GM18909 (cell line): Measurements from ENCODE around the gene DNMT1.

ENCODE experiments used
- ATAC-seq: cut with Tn5 transposase; IDR thresholded peaks from one replicate; pipeline ENCODE4 v1.9.1; 2021; ENCODE audit warnings: mild to moderate bottlenecking; ENCODE audit not compliant: unreplicated experiment, poor library complexity

DNMT1 gene

GRCh38 chr19:10116085-10116865, 78.5 kb downstream of the DNMT1 start:
- ATAC-seq, result no peak

GRCh38 chr19:10115392-10116084, 79.2 kb downstream of the DNMT1 start:
- no peak for ATAC-seq

DNA sequence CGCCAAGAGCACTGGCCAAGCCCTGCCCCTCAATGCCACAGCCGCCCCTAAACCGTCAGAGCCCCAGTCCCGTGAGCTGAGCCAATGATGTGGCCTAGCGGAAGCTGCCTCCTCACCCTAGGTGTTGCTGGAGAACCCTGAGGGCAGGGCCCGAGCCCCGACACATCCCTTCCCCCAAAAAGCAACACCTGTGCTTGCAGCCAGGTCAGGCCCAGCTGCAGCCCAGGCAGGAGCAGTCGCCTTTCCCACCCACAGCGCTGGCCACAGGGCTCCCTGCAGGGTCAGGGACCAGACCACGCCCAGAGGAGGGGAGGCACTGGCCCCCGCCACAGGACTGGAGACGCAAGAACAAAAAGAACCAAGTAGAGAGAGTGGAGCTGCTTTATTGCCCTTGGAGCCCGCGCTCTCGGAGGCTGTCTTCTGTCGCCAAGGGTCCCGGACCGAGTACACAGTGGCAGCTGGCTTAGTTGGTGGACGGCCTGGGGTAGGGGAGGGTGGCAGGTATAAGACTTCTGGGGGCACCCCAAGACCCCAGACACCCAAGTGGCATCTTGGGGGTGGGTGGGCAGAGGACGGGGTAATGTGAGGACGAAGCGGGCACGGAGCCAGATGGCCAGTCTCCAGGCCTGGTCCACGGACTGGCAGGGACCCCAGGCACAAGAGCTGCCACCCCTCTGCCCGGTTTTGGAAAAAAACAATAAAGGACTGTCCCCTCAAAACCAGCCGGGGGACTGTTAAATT, 79.9 kb downstream of the DNMT1 start:
- no peak for ATAC-seq

DNA sequence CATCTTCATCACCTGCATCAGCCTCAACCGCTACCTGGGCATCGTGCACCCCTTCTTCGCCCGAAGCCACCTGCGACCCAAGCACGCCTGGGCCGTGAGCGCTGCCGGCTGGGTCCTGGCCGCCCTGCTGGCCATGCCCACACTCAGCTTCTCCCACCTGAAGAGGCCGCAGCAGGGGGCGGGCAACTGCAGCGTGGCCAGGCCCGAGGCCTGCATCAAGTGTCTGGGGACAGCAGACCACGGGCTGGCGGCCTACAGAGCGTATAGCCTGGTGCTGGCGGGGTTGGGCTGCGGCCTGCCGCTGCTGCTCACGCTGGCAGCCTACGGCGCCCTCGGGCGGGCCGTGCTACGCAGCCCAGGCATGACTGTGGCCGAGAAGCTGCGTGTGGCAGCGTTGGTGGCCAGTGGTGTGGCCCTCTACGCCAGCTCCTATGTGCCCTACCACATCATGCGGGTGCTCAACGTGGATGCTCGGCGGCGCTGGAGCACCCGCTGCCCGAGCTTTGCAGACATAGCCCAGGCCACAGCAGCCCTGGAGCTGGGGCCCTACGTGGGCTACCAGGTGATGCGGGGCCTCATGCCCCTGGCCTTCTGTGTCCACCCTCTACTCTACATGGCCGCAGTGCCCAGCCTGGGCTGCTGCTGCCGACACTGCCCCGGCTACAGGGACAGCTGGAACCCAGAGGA, 80.6 kb downstream of the DNMT1 start:
- ATAC-seq, result no peak

- no peak for ATAC-seq
Measured at GRCh38 chr19:10113592-10113963, 81.2 kb downstream of the DNMT1 start.

GRCh38 chr19:10112895-10113591, 81.7 kb downstream of the DNMT1 start:
- ATAC-seq, result no peak

- ATAC-seq, result no peak
Measured at GRCh38 chr19:10112037-10112761, 82.6 kb downstream of the DNMT1 start.

DNA sequence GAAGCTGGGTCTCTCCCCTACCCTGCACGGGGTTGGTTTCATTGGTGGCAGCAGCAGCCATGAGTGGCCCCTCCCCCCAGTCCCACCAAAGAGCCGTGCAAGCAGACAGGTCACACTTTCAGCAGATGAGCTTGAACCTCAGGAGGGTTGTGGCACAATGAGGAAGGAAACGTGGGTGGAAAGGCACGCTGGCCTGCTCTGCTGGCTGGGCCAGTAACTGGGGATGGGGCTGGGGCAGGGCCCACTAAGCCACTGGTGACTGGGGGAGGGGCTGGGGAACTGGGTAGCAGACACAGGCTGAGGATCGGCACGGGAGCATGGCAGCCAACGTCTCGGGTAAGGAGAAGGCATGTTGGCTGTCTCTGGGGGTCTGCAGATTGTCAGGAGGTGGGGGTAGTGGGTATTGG, 83.3 kb downstream of the DNMT1 start, which contains the start of gene P2RY11:
Gene P2RY11, plus strand, starts transcription at position 289 of the 407 bp plus-strand sequence. Its CDS starts 29 bp downstream, at position 318.
- ATAC-seq, result no peak

- ATAC-seq, result no peak
Measured at GRCh38 chr19:10110972-10111317, 83.8 kb downstream of the DNMT1 start.

DNA sequence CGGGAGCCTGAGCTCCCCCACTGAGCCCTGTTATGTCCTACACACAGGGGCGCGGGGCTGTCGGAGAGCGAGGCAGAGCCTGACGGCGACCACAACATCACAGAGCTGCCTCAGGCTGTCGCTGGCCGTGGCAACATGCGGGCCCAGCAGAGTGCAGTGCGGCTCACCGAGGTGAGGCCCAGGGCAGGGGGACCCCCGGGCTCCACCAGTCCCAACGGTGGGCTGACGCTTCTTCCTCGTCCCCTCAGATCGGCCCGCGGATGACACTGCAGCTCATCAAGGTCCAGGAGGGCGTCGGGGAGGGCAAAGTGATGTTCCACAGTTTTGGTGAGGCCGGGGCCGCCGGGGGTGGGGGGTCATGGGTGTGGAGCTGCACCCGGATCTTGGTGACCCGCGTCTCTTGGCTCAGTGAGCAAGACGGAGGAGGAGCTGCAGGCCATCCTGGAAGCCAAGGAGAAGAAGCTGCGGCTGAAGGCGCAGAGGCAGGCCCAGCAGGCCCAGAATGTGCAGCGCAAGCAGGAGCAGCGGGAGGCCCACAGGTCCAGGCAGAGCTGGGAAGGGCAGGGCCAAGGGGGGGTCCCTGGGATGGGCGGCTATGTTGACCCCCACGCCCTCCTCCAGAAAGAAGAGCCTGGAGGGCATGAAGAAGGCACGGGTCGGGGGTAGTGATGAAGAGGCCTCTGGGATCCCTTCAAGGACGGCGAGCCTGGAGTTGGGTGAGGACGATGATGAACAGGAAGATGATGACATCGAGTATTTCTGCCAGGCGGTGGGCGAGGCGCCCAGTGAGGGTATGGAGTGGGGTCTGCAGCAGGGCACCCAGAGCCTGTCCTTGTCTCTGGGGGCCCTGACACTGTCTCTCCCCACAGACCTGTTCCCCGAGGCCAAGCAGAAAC, 84.4 kb downstream of the DNMT1 start:
- no peak for ATAC-seq

- no peak for ATAC-seq
Measured at GRCh38 chr19:10109528-10109927, 85.2 kb downstream of the DNMT1 start.

DNA sequence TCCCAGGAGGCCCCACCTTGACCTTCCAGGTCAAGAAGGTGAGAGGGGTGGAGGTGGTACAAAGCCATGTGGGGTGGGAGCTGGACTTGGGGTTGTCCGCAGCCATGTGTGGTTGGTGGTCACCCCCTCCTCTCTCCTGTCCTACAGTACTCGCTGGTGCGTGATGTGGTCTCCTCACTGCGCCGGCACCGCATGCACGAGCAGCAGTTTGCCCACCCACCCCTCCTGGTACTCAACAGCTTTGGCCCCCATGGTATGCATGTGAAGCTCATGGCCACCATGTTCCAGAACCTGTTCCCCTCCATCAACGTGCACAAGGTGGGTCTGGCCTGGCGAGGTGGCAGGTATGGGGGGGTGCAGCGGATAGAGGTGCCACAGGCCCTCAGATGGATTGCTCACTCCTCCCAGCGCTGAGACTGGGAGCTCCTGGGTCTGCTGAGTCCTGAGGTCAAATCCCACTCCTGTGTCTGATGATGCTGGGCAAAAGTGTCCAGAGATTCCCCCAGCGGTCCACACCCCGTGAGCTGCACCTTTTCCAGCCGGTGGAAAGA, 86.9 kb downstream of the DNMT1 start:
- no peak for ATAC-seq

DNA sequence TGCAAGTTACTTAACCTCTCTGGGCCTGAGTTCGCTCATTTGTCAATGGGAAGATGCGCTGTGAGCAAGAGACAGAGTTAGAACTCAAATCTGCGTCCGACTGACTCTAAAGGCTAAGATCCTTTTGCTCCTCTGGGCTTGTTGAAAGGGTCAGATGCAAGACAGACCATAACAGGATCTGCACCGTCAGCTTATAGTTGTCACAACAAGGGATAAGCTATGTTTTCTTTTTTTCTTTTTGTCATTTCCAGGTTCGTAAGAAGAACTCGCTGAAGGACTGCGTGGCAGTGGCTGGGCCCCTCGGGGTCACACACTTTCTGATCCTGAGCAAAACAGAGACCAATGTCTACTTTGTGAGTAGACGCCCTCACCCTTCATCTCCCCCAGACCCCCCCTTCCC, 87.5 kb downstream of the DNMT1 start:
- ATAC-seq, result no peak

DNA sequence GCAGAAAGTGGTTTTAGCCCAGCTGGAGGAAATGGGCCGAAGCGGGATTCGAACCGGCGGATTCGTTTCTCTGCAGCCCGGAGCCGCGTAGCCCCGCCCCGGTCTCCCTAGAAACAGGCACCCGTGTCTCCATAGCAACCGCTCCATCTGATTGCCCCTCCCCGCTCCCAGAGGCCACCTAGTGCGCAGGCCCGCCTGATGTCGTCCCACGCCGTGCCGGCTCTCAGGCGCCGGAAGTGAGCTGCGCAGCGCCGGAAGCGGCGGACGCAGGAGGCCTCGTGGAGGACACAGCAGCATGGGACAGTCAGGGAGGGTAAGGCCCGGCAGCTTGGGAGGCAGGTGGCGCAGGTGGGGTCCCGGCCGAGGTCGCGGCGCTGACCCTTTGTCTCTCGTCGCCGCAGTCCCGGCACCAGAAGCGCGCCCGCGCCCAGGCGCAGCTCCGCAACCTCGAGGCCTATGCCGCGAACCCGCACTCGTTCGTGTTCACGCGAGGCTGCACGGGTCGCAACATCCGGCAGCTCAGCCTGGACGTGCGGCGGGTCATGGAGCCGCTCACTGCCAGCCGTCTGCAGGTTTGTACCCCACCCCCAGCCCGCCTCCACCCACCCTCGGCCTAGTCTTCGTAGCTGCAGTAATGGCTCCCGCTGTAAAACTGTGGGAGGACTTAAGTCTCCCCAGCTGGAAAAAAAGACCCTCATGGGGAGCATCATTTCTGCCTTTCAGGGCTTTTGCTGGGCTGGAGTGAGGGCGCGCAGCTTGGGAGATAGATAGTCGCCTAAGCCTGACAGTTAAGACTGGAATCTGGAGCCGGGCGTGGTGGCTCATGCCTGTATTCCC, 88.4 kb downstream of the DNMT1 start, which contains the start of gene PPAN:
Gene PPAN, plus strand, starts transcription at position 263 of the 837 bp plus-strand sequence. Its CDS starts 33 bp downstream, at position 296.
- peak; percentile 55 for ATAC-seq

- ATAC-seq, result peak; percentile 25
Measured at GRCh38 chr19:10105509-10106099, 89.1 kb downstream of the DNMT1 start.

DNA sequence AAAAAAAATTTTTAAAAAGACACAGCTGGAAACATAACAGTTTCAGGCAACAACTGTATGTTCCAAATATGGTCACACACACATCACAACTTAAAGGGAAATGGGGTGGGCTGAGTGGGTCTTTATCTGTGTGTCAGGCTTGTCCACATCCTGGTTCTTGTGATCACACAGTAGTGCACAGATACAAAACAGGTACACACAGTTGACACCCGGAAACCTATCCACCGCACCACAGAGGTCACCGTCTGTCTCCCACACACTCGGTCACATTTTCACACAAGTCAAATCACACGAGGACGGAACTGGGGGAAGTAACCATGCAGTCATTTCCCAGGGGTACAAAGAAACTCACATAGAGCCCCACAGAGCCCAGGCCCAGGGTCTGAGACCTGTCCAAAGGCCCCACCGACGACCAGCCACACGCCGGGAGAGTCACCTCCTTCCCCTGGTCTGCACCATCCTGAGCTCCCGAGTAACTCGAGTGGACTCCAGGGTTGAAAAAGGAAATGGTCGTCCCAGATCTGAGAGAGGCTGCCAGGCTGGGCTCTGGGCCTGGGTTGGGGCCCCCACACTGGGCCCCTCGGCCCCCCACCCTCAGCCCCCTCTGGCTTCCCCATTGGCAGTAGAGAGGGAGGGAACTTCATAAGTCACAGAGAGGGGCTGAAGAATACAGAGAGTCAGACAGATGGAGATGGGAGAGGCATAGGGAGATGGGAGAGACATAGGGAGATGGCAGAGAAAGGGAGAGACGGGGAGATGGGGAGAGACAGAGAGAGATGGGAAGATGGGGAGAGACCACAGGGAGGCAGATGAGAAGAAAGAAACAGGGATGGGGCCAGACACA, 89.9 kb downstream of the DNMT1 start:
- ATAC-seq, result peak; percentile 42
